Gastroesophageal sphincter (tissue), 4 donors: ENCODE results near the gene DERA. TPM values are rescaled to one million over a fixed set of nuclear protein-coding genes. Genes with fewer than 3 reads are reported as not detected.
A peak's percentile ranks its signal among the peaks of the same experiment; 100 is the strongest.

Source experiments
- ATAC-seq: fragments of 150-250 bp; one replicate; pipeline ENCODE4 v1.9.1; 2016; ENCODE audit warnings: mild to moderate bottlenecking, moderate library complexity
- H3K27ac ChIP-seq, 4 donors: fragments of 200-600 bp; sonication (generic) in 3 of 4; 1 replicate in 3 of 4; 2 replicates in 1 of 4; pipeline ENCODE4 v1.5.1; 2016 to 2019
- H3K27me3 ChIP-seq: fragments of 200-600 bp; sonication (generic); one replicate; pipeline ENCODE4 v1.5.1; 2019
- H3K36me3 ChIP-seq, 2 donors: fragments of 200-600 bp; sonication (generic); one replicate each; pipeline ENCODE4 v1.5.1; 2019; ENCODE audit warnings: control low read depth in 1 of 2
- H3K4me1 ChIP-seq, 3 donors: fragments of 200-600 bp; sonication (generic); 1 replicate in 2 of 3; 2 replicates in 1 of 3; pipeline ENCODE4 v1.5.1; 2016 to 2019; ENCODE audit warnings: control low read depth in 2 of 3
- H3K4me3 ChIP-seq, 2 donors: fragments of 200-600 bp; sonication (generic); one replicate each; pipeline ENCODE4 v1.5.1; 2019; ENCODE audit warnings: mild to moderate bottlenecking in 1 of 2, moderate library complexity in 1 of 2
- H3K9me3 ChIP-seq, 3 donors: fragments of 200-600 bp; sonication (generic); one replicate each; pipeline ENCODE4 v1.5.1; 2017 to 2019; ENCODE audit warnings: control low read depth in 2 of 3
- EP300 ChIP-seq: sonication (generic); formaldehyde crosslinking; IDR thresholded peaks from one replicate; pipeline ENCODE4 v1.6.1; 2017; ENCODE audit warnings: antibody characterized with exemption, mild to moderate bottlenecking
- POLR2A ChIP-seq, 2 donors: fragments of 450-650 bp; IDR thresholded peaks; one replicate each; pipeline ENCODE4 v1.6.1; 2017; ENCODE audit warnings: antibody characterized with exemption in 2 of 2, mild to moderate bottlenecking in 2 of 2, moderate library complexity in 1 of 2
- POLR2AphosphoS5 ChIP-seq: sonication (generic); formaldehyde crosslinking; IDR thresholded peaks from one replicate; pipeline ENCODE4 v1.6.1; 2017; ENCODE audit warnings: antibody characterized with exemption
- WGBS, 2 donors: methylation state at CpG; one replicate each; pipeline ENCODE4 v1.1.5; 2018; ENCODE audit warnings: low coverage in 1 of 2; 5-methylcytosine and 5-hydroxymethylcytosine counted together
- total RNA-seq, 4 donors: library from RNA; depleted of rRNA; stranded (reverse); fragments of >200 nt; gene quantifications; one replicate each; pipeline ENCODE4 v1.1.0, GENCODE V29; 2016
- TF ChIP-seq, protein P1 (sequence below), 4 experiments: fragments of 200-600 bp in 2 of 4; fragments of 450-650 bp in 2 of 4; sonication (generic) in 1 of 4; IDR thresholded peaks; one replicate each; pipeline ENCODE4 v1.5.1; 2017 to 2019; ENCODE audit warnings: antibody characterized with exemption in 4 of 4, mild to moderate bottlenecking in 2 of 4, moderate library complexity in 2 of 4

DERA gene
- total RNA-seq, 4 donors from 2014 or later: 35.9 to 67.4 (median 52.5) TPM

DNA sequence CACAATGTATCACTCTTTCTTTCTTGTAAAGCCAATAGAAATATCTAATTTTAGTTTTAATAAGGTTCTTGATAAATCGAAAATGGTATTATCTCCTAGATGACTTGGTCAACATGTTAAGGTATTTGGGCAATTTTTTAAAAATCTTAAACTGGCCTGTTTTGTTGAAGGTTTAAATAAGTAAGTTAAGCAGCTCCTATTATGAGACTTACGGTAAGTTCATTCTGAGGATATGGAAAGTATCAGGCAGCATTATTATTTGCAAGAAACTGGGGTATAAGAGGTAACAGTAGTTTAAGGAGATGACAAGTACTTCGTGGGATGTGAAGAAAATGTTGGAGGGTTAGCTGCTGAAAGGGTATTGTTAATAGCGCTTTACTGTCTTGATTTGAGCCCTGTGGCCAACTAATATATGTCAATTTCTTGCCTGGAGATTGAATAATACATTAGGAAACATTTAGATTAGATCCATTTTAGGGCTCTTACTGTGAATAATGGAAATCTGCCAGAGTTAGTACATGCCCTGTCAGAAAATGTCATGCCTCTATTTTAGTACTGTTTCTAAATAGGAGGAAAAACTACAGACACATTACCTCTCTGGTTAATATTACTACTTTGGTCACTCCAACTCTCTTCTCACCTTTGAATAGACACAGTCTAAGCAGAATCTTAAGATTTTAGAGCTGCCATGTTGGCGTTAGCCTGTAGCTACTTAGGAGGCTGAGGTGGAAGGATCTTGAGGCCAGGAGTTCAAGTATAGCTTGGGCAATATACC, 23.9 kb upstream of the DERA start:
- H3K9me3 ChIP-seq: no peaks in the 10 kb centered on the region
- no peak for ATAC-seq
- H3K4me1 ChIP-seq: peaks cover 7 to 59% (median 7%) of the 10 kb centered on the region in 3 donors
- H3K27me3 ChIP-seq: no peaks in the 10 kb centered on the region
- peaks cover 0 to 25% of the 10 kb centered on the region in 2 donors for H3K36me3 ChIP-seq
- H3K27ac ChIP-seq: peak overlapping the region in 1 of 4 donors; percentile 13
- TF ChIP-seq EP300 (no peak), POLR2AphosphoS5 (no peak), POLR2A (IDR thresholded peaks at IDR 0.05) (no peak)
- TF ChIP-seq, protein P1, sequence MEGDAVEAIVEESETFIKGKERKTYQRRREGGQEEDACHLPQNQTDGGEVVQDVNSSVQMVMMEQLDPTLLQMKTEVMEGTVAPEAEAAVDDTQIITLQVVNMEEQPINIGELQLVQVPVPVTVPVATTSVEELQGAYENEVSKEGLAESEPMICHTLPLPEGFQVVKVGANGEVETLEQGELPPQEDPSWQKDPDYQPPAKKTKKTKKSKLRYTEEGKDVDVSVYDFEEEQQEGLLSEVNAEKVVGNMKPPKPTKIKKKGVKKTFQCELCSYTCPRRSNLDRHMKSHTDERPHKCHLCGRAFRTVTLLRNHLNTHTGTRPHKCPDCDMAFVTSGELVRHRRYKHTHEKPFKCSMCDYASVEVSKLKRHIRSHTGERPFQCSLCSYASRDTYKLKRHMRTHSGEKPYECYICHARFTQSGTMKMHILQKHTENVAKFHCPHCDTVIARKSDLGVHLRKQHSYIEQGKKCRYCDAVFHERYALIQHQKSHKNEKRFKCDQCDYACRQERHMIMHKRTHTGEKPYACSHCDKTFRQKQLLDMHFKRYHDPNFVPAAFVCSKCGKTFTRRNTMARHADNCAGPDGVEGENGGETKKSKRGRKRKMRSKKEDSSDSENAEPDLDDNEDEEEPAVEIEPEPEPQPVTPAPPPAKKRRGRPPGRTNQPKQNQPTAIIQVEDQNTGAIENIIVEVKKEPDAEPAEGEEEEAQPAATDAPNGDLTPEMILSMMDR (IDR thresholded peaks at IDR 0.05): no peak
- no peak overlapping the region for H3K4me3 ChIP-seq
- WGBS, 2 donors: 73 to 92% methylated on average over 5 of the region's 5 CpGs

DNA sequence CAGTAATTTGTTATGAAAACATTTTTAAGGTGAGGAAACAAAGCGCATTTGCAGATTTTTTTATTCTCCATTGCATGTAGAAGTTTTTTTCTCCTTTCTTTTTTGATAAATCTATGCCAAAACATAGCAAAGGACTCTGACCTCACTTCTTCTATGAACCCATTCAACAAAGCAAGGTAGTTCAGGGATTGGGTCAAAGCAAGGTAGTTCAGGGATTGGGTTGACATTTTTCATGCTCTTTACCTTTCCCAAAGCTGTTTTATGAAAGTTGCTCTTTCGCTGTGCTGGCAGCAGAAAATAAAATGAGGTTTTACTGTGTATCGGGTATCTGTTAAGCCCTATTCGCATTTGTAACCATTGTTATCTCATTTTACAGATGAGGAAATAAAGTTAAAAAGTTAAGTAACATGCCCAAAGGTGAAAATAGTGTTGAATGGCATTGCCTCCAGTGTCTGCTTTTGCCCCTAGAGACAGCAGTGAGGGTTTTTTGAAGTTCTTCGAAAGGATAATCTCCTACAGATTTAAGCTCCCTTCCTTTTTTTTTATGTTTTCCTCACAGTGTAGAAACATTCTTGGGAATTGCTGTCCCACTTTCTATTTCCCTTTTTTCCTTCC, 18.4 kb upstream of the DERA start:
- Histone ChIP-seq H3K36me3 (peaks cover 6 to 62% of the 10 kb centered on the region in 2 donors), H3K27me3 (no peaks in the 10 kb centered on the region), H3K4me3 (no peak overlapping the region), H3K9me3 (no peaks in the 10 kb centered on the region), H3K27ac (no peak overlapping the region), H3K4me1 (peaks cover 0 to 21% (median 3%) of the 10 kb centered on the region in 3 donors)
- 91 to 98% methylated on average over 4 to 5 of the region's 5 CpGs for WGBS, 2 donors
- TF ChIP-seq POLR2AphosphoS5 (no peak), POLR2A (IDR thresholded peaks at IDR 0.05) (no peak), EP300 (no peak)
- TF ChIP-seq, protein P1 (IDR thresholded peaks at IDR 0.05): no peak
- no peak for ATAC-seq

DNA sequence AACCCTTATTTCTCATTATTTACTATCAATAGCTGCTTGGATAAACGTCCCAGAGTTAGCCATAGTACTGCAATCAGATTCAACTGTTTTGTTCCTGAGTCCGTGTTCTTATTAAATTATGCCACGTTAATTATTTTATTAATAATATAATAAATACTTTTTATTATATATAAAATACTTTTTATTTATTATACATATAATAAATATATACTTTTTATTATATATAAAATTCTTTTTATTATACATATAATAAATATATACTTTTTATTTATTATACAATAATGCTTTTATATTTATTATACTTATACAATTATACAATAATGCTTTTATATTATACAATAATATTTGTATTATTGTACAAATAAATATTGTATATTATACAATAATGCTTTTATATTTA, 17.9 kb upstream of the DERA start:
- Histone ChIP-seq H3K4me1 (peaks cover 0 to 21% (median 3%) of the 10 kb centered on the region in 3 donors), H3K9me3 (no peaks in the 10 kb centered on the region), H3K36me3 (peaks cover 6 to 67% of the 10 kb centered on the region in 2 donors), H3K27ac (no peak overlapping the region), H3K4me3 (no peak overlapping the region), H3K27me3 (no peaks in the 10 kb centered on the region)
- WGBS, 2 donors: 65 to 70% methylated on average over 3 of the region's 3 CpGs
- TF ChIP-seq POLR2AphosphoS5: no peak
- TF ChIP-seq EP300: no peak
- TF ChIP-seq POLR2A (IDR thresholded peaks at IDR 0.05): no peak
- TF ChIP-seq, protein P1 (IDR thresholded peaks at IDR 0.05): no peak
- ATAC-seq: no peak

DNA sequence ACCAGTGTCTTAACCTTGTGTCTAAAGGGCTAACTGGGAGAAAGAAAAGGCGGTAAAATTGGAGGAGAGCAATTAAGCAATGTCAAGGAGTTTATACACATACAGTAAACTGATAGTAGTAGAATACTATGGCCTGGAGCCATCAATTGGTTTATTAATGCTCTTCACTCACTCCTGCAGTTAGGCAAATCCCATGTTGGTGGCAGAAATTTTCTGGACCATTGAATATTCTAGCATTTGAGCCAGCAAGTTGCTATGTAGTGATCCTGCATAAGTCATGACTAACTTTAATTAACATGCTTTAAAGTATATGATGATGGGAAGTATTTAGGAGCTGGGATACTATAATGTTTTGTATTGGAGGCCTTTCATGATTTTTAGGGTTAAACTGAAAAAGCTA, 14.3 kb upstream of the DERA start:
- no peak for ATAC-seq
- WGBS, 2 donors: 57 to 78% methylated on average over 1 of the region's 1 CpG

More for the DNA sequence above, 14.3 kb upstream of the DERA start:
- Histone ChIP-seq H3K9me3 (no peaks in the 10 kb centered on the region), H3K36me3 (peaks cover 6 to 73% of the 10 kb centered on the region in 2 donors), H3K27me3 (no peaks in the 10 kb centered on the region), H3K4me3 (no peak overlapping the region), H3K27ac (no peak overlapping the region), H3K4me1 (peaks cover 0 to 27% (median 0%) of the 10 kb centered on the region in 3 donors)
- TF ChIP-seq POLR2AphosphoS5: no peak
- no peak for TF ChIP-seq POLR2A (IDR thresholded peaks at IDR 0.05)
- TF ChIP-seq EP300: no peak
- TF ChIP-seq, protein P1 (IDR thresholded peaks at IDR 0.05): no peak
